Smooth muscle cell (in vitro differentiated cells): Measurements from ENCODE around the gene RNF17. TPM values are rescaled to one million over a fixed set of nuclear protein-coding genes. Genes with fewer than 3 reads are reported as not detected.

Source experiments
- DNase-seq: peaks from one replicate; lab custom pipeline; 2025; ENCODE audit not compliant: unreplicated experiment; lab: John Stamatoyannopoulos, UW
- H2AFZ ChIP-seq: fragments of 200-600 bp; sonication (generic); 2 replicates; pipeline ENCODE4 v1.6.0; 2016; ENCODE audit warnings: antibody characterized with exemption, low read depth, mild to moderate bottlenecking
- H3F3A ChIP-seq: fragments of 200-600 bp; sonication (generic); 2 replicates; pipeline ENCODE4 v1.6.0; 2017; ENCODE audit warnings: antibody characterized with exemption, low read depth
- H3K27ac ChIP-seq: fragments of 200-600 bp; sonication (generic); 2 replicates; pipeline ENCODE4 v1.5.1; 2016; ENCODE audit warnings: low read depth, mild to moderate bottlenecking
- H3K27me3 ChIP-seq: fragments of 200-600 bp; sonication (generic); 2 replicates; pipeline ENCODE4 v1.6.1; 2016; ENCODE audit warnings: low read depth, mild to moderate bottlenecking
- H3K36me3 ChIP-seq: fragments of 200-600 bp; sonication (generic); 2 replicates; pipeline ENCODE4 v1.5.1; 2016; ENCODE audit warnings: low read depth
- H3K4me1 ChIP-seq: fragments of 200-600 bp; sonication (generic); 2 replicates; pipeline ENCODE4 v1.5.1; 2016; ENCODE audit warnings: low read depth
- H3K4me2 ChIP-seq: fragments of 200-600 bp; sonication (generic); 2 replicates; pipeline ENCODE4 v1.6.0; 2016; ENCODE audit warnings: mild to moderate bottlenecking
- H3K4me3 ChIP-seq: fragments of 200-600 bp; sonication (generic); 2 replicates; pipeline ENCODE4 v1.5.1; 2016; ENCODE audit warnings: mild to moderate bottlenecking
- H3K79me2 ChIP-seq: fragments of 200-600 bp; sonication (generic); 2 replicates; pipeline ENCODE4 v1.6.0; 2016; ENCODE audit warnings: low read depth, mild to moderate bottlenecking
- H3K9ac ChIP-seq: fragments of 200-600 bp; sonication (generic); 2 replicates; pipeline ENCODE4 v1.6.0; 2016; ENCODE audit warnings: low read depth
- H3K9me3 ChIP-seq: fragments of 200-600 bp; sonication (generic); replicated peaks from 2 replicates; pipeline ENCODE4 v1.5.1; 2016; ENCODE audit warnings: low read depth
- H4K20me1 ChIP-seq: fragments of 200-600 bp; sonication (generic); 2 replicates; pipeline ENCODE4 v1.6.0; 2016; ENCODE audit warnings: low read depth
- WGBS: methylation state at CpG from one replicate; pipeline ENCODE4 v1.1.7; 2016; ENCODE audit warnings: low lambda C conversion rate; 5-methylcytosine and 5-hydroxymethylcytosine counted together
- polyA plus RNA-seq: library from polyadenylated mRNA; unstranded; fragments of >200 nt; fragmentation: Nextera tagmentation; extraction: Ambion mirVana; gene quantifications from 2 replicates; pipeline ENCODE4 v1.2.1, GENCODE V29; 2016
- total RNA-seq: library from RNA; depleted of rRNA; stranded (reverse); fragments of >200 nt; gene quantifications from 2 replicates; pipeline ENCODE4 v1.2.3, GENCODE V29; 2014
- TF ChIP-seq, protein P1 (sequence below): fragments of 200-600 bp; sonication (generic); IDR thresholded peaks from 2 replicates; pipeline ENCODE4 v1.5.1; 2017; ENCODE audit warnings: borderline replicate concordance, mild to moderate bottlenecking, antibody characterized with exemption; ENCODE audit not compliant: insufficient read depth, poor library complexity, severe bottlenecking

RNF17 gene
- total and polyA plus RNA-seq, 2 experiments from 2014 or later = not detected

DNA sequence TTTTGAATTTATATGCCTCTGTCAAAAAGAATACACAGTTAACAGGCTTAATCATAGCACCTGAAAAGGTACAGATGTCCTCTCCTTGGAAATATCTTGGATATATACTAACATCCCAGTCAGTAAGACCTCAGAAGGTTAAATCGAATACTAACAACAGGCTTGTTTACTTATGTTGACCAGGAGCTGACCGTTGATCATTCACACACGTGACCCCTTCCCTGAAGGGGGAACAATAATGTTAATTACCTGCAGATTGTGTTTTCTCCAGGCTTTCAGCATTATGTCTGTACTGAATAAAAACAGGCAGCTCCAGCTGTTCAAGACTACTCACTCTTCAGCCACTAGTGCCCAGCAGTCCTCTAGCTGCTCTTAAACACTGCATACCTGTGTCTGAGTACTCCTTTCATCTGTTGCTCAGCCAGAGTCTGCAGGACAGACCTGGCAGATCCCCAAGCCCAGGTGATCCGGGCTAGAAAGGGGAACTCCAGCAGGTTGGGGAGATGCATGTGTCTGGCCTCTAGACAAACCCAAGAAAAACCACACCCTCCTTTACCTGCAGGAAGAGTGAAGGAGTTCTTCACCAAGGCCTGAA, 163.9 kb downstream of the RNF17 start:
- no peak overlapping the region for H3K4me2 ChIP-seq
- H3K9ac ChIP-seq = no peak overlapping the region
- no peak overlapping the region for H2AFZ ChIP-seq
- H3K4me1 ChIP-seq = no peaks in the 10 kb centered on the region
- no peak overlapping the region for H3K27ac ChIP-seq
- no peaks in the 10 kb centered on the region for H3K36me3 ChIP-seq
- H3K4me3 ChIP-seq = no peak overlapping the region
- TF ChIP-seq, protein P1, sequence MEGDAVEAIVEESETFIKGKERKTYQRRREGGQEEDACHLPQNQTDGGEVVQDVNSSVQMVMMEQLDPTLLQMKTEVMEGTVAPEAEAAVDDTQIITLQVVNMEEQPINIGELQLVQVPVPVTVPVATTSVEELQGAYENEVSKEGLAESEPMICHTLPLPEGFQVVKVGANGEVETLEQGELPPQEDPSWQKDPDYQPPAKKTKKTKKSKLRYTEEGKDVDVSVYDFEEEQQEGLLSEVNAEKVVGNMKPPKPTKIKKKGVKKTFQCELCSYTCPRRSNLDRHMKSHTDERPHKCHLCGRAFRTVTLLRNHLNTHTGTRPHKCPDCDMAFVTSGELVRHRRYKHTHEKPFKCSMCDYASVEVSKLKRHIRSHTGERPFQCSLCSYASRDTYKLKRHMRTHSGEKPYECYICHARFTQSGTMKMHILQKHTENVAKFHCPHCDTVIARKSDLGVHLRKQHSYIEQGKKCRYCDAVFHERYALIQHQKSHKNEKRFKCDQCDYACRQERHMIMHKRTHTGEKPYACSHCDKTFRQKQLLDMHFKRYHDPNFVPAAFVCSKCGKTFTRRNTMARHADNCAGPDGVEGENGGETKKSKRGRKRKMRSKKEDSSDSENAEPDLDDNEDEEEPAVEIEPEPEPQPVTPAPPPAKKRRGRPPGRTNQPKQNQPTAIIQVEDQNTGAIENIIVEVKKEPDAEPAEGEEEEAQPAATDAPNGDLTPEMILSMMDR = no peak
- peaks cover 37% of the 10 kb centered on the region for H3K27me3 ChIP-seq
- H3K9me3 ChIP-seq = no peaks in the 10 kb centered on the region
- no peaks in the 10 kb centered on the region for H3K79me2 ChIP-seq
- WGBS = 90% methylated on average over 4 of the region's 4 CpGs
- DNase-seq = no peak
- H3F3A ChIP-seq = no peaks in the 10 kb centered on the region
- no peaks in the 10 kb centered on the region for H4K20me1 ChIP-seq

DNA sequence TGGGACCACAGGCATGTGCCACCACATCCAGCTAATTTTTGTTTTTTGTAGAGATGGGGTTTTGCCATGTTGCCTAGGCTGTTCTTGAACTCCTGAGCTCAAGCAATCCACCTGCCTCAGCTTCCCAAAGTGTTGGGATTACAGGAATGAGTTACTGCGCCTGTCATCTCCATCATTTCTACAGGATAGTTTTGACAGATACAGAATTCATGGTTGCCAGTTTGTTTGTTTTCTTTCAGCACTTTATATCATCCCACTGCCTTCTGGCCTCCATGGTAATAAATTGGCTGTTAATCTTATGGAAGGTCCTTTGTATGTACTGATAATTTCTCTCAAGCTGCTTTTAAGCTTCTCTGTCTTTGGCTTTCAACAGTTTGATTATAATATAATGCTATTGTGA, 165.2 kb downstream of the RNF17 start:
- no peaks in the 10 kb centered on the region for H3K9me3 ChIP-seq
- no peaks in the 10 kb centered on the region for H4K20me1 ChIP-seq
- H3K9ac ChIP-seq = no peak overlapping the region
- H3K36me3 ChIP-seq = no peaks in the 10 kb centered on the region
- DNase-seq = no peak
- H3K79me2 ChIP-seq = no peaks in the 10 kb centered on the region
- no peak overlapping the region for H3K4me2 ChIP-seq
- 94% methylated on average over 1 of the region's 1 CpG for WGBS
- peaks cover 40% of the 10 kb centered on the region for H3K27me3 ChIP-seq
- TF ChIP-seq, protein P1 = no peak
- no peaks in the 10 kb centered on the region for H3F3A ChIP-seq
- no peak overlapping the region for H2AFZ ChIP-seq
- no peak overlapping the region for H3K27ac ChIP-seq
- H3K4me1 ChIP-seq = no peaks in the 10 kb centered on the region
- H3K4me3 ChIP-seq = no peak overlapping the region

Other genes starting within 250 kb of the RNF17 start
- gene ATP12A, start 83.8 kb upstream of the RNF17 start, total RNA-seq = 0.67 and 0.72 TPM in 2 replicates
- gene ATP12A, start 83.8 kb upstream of the RNF17 start, polyA plus RNA-seq = 0.63 TPM in 1 of 2 replicates, not detected in the other